ENCODE measurements around the gene PTGER4.
"Not testable (repeated sequence)": the region's sequence is repeated elsewhere in the genome, so short reads cannot be mapped to it uniquely, and the experiment has no call there.

DNA sequence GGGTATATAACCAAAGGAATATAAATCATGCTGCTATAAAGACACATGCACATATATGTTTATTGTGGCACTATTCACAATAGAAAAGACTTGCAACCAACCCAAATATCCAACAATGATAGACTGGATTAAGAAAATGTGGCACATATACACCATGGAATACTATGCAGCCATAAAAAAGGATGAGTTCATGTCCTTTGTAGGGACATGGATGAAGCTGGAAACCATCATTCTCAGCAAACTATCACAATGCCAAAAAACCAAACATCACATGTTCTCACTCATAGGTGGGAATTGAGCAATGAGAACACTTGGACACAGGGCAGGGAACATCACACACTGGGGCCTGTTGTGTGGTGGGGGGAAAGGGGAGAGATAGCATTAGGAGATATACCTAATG, 30.9 kb downstream of the PTGER4 start:
- TF ChIP-seq, protein P1, sequence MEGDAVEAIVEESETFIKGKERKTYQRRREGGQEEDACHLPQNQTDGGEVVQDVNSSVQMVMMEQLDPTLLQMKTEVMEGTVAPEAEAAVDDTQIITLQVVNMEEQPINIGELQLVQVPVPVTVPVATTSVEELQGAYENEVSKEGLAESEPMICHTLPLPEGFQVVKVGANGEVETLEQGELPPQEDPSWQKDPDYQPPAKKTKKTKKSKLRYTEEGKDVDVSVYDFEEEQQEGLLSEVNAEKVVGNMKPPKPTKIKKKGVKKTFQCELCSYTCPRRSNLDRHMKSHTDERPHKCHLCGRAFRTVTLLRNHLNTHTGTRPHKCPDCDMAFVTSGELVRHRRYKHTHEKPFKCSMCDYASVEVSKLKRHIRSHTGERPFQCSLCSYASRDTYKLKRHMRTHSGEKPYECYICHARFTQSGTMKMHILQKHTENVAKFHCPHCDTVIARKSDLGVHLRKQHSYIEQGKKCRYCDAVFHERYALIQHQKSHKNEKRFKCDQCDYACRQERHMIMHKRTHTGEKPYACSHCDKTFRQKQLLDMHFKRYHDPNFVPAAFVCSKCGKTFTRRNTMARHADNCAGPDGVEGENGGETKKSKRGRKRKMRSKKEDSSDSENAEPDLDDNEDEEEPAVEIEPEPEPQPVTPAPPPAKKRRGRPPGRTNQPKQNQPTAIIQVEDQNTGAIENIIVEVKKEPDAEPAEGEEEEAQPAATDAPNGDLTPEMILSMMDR (conservative IDR thresholded peaks at IDR 0.05; ENCODE audit: low read length): not testable (repeated sequence)
- TF ChIP-seq EZH2phosphoT487 (IDR thresholded peaks at IDR 0.05; ENCODE audit: borderline replicate concordance): not testable (repeated sequence)

Measured in Loucy (cell line).